ENCODE measurements around the gene ISLR2.
A peak's percentile ranks its signal among the peaks of the same experiment; 100 is the strongest.

The ISLR2 gene

DNA sequence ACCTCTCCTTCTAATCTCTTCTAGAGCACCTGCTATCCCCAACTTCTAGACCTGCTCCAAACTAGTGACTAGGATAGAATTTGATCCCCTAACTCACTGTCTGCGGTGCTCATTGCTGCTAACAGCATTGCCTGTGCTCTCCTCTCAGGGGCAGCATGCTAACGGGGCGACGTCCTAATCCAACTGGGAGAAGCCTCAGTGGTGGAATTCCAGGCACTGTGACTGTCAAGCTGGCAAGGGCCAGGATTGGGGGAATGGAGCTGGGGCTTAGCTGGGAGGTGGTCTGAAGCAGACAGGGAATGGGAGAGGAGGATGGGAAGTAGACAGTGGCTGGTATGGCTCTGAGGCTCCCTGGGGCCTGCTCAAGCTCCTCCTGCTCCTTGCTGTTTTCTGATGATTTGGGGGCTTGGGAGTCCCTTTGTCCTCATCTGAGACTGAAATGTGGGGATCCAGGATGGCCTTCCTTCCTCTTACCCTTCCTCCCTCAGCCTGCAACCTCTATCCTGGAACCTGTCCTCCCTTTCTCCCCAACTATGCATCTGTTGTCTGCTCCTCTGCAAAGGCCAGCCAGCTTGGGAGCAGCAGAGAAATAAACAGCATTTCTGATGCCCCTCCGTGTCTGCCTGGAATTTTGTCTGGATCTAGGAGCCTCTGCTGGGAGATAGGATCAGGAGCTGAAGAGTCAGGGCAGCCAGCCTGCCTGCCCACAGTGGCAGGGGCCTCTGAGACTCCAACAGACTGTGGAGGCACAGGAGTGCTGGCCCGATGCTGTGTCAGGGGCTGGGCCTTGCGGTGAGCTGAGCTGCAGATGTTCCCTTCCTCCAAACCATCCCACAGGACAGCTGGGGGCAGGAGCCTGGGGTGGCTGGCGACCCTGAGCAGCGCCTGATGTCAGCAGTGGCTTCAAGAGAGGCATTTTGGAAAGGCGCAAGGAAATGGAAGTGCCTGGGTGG is 46.2 kb downstream of the ISLR2 start:
- DNase-seq (ENCODE audit: low spot score) = peak; percentile 70

DNA sequence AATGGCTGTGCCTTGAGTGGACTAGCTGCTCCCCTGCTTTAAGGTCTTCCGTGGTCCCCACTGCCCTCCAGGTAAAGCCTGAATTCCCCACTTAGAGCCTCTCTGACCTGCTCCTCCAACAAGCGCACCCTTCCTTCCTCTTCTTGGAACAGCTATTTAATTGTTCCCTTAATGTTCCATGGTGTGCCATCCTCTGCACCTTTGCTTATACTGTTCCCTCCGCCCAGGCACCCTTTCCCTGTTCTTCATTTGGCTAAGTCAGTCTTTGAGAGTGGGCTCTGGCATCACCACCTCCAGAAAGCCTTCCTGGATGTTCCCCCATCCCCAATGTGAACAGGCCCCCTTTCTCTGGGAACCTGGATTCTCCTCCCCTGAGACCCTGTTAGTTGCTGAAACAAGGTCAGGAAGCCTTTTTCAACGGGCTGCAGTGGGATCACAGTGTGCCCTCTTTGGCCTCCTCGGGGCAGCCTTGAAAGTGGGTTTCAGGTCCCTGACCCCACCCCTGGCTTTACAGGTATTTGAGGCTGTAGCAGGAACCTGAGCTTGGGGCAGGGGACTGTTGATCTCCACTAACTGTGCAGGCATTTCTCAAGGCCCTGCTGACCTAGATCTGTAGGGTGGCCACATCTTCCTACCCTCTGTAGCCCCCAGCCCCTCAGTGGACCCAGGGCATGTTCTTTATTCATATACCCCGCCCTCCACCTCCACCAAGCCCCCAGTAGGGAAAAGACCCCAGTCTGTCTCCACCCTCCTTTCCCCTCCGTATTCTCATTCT is 48.1 kb downstream of the ISLR2 start:
- DNase-seq (ENCODE audit: low spot score) = no peak

DNA sequence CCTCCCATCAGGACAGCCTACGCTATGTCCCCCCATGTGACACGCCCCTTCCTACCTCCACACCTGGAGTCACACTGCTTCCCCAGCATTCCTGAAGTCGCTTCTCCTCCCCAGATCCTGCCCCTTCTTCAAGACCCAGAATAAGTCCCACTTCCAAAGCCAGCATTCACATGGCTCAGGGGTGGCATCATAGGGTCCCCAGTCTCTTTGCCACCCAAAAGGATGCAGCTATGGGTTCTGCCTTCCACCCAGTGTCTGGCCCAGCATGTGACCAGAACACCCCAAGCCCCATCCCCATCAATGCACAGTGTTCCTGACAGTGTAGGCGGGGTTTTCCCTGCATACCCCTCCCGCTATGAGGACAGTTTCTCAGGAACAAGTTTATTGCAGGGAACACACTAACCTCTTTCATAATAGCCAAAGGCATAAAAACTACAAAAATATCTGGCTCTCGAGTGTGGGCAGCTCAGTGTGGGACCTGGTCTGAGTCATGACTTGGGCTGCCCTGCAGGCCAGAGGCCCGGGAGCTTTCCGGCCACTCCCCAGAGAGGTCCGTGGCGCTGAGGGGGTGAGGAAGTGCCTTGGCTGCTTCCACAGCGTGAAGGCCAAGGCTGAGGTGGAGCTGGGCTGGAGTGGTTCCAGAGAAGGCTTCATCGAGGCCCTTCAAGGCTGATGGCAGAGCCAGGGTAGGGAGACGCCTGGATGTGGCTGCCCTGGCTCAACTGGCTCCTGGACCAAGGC is 48.9 kb downstream of the ISLR2 start:
- DNase-seq (ENCODE audit: low spot score) = no peak

DNA sequence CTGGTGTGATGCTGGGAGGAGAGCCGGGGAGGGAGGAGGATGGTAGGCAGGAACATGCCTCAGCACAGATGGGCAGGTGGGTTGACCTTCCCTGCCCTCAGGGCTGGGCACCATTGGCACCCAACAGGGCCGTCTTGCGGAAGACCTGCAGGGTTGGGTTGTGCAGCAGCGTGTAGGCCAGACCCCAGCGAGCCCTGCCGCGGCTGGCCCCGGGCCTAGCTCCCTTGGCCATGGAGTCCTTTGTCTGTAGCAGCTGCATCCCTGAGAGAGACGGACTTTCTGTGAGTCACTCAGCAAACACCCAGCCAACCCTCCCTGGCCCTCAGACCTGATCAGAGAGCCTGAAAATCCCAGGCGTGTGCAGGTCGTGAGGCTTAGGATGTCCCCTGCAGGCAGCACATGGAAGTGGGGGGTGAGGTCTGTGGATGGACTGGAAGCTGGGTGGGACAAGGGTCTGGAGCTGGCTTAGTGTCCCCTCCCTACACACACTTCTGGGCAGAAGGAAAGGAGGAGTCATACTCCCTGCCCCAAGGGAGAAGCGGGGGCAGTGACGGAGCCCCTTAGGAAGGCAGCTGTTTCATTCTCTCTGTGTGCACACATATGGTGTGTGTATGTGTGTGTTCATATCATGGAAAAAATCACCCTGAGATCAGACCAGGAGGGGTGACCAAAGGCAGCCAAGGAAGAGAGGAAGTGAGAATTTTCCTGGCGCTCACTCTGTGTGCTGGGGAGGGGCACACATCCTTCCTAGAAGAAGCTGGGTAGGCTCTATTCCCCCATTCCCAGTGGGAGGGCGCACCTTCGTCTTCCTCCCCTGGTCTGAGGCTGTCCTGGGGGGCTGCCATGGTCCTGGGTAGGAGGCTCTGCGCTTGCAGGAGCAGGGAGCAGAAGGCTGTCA is 49.8 kb downstream of the ISLR2 start:
- no peak for DNase-seq (ENCODE audit: low spot score)

DNA sequence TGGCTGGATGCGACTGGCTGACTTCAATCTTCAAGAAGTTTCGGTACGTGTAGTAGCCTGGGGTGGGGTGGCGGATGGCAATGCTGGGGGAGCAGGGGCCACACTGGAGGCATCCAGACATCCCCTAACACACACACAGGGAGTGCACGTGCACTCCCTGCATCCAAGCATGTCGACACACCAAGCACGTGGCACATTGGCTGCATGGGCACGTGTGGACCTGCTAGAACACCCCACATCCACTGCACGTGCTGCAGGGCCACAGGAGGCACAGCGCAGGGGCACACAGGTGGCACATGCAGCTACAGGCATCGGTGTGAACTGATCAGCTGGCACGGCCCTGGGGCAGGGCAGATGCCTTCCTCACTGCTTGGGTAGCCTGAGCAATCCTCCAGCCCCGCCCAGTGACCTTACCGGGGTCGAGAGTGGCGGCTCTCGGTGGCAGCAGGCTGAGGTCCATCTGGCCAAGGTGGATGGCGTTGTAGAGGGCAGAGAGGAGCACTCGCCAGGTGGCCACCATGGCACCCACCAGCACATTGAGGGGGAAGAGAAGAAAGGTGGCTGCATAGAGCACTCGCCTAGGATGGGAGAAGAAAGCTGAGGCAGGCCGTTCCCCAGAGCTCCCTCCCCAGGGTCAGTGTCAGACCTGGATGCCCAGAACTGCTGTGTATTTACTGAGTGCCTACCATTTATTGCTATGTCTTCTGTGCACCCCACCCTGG is 50.7 kb downstream of the ISLR2 start:
- no peak for DNase-seq (ENCODE audit: low spot score)

DNA sequence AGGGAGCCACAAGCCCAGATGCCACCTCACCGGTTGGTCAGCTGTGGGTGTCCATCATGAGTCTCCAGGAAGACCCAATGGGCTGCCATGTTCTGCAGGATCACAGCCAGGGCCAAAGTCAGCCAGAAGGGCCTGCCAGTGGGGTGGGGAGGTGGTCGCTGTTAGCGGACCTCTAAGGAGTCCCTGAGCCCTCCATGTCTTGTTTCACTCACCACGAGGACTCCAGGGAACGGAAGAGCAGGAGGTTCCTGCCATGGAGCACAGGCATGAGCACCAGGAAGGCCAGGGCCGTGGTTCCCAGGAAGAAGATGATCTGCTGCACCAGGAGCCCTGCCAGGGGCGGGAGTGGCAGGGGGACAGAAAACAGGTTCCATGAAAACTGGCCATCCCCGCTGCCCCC is 51.7 kb downstream of the ISLR2 start:
- DNase-seq (ENCODE audit: low spot score) = no peak

DNA sequence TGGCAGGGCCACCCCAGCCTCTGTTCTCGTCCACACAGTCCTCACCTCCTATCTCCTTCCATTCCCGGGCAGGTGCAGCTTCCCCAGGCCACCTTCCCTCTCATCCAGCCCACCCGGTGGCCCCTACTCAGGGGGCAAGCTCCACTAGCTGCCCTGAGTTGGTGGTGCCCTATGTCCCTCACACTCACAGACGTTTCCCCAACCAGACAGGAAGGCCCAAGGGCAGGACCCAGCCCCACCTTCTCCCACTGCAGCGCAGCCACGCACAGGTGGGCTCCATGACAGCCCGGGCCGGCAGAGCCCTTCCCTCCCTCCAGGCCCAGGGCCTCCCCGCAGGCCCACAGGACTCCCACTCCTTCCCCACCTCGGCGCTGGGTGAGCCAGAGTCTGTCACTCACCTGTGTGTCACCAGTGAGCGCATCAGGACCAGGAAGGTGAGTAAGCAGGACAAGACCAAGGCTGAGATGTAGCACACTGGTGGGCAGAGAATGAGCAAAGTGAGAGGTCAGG is 54.3 kb downstream of the ISLR2 start:
- no peak for DNase-seq (ENCODE audit: low spot score)

DNA sequence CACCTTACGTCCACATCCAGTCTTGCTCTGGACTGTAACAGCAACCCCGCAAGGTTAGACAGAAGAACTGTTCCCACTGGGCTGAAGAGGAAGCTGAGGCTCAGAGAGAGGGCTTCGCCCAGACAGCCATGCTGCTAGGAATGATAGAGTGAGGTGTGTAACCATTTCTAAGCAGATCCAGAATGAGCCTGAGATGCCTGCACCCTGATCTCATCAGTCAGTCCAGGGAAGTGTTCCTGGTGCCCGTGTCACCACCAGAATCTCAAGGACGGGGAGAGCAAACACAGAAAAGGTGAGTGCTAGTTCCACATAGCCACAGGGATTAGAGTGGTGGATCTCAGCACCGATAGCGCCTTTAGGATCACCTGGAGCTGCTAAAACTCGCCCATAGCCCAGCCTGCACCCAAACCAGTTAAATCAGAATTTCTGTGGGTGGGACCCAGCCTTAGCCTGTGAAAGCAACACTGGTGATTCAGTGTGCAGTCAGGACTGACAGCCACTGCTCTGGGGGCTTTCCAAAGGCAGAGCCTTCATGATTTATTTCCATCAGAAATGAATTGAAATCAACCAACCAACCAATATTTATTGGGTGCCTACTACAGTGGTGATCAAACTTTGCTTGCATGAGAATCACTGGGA is 55.4 kb downstream of the ISLR2 start:
- no peak for DNase-seq (ENCODE audit: low spot score)

Small RNA genes within 50 kb of the gene (small RNA-seq; reads per million reads assigned to genes)
- 0 reads per million in 2 experiments for gene RF00017
